Measurements from ENCODE around the gene DOCK6.

Gene DOCK6

DNA sequence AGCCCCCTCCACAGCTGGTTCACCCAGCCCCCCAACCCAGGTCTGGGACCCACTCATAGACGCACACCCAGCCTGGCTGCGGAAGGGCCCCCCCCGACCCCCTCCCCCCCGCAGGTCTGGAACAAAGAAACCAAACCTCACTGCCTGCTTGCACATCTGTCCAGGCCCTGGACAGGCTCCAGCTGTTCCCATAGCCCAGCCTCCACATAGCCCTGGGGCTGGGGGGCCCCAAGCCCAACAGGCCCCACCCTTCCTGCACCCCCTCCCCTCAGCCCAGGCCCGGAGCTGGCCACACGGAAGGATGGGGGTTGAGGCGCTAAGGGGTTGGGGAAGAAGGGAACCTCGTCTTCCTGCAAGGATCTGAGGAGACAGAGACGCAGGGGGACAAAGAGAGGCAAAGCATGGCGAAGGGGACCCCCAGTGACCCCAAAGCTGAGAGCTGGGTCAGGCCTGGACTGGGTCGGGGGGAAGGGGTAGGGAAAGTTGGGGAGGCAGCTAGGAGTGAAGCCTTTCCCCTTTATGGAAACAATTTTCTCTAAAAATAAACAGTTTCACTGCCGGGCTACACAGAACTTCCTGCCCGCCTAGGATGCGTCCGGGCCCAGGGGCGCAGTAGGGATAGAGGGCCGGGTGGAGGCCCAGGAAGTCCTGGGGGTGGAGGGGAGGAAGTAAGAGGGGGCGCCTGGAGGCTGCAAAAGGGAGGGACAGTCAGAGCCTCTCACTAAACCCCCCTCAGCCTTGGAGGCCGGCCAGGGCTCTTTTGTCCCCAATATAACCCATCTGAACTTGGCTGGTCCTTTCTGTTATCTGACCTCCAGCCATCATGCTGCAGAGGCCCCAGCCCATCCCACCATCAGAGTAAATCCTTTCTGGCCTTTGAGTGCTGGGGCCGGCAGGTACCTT lies 67.4 kb downstream of the DOCK6 start:
- H3K4me3 ChIP-seq (ENCODE audit: low read length): no peak overlapping the region
- no peaks in the 10 kb centered on the region for H3K36me3 ChIP-seq (replicated peaks; ENCODE audit: insufficient read depth, low read length)
- H4K20me1 ChIP-seq (ENCODE audit: insufficient read depth, low read length): no peaks in the 10 kb centered on the region
- H3K9ac ChIP-seq (ENCODE audit: low read length): no peak overlapping the region
- 0 out of 2 replicates have a peak, but pooled peaks cover 3% of the 10 kb centered on the region for H3K79me2 ChIP-seq (ENCODE audit: low read length)
- H3K27me3 ChIP-seq (replicated peaks; ENCODE audit: insufficient read depth, low read length): no peaks in the 10 kb centered on the region
- TF ChIP-seq EZH2 (optimal IDR thresholded peaks at IDR 0.05; ENCODE audit: low read depth, low read length) (no peak), EZH2phosphoT487 (IDR thresholded peaks at IDR 0.05; ENCODE audit: low read length) (no peak)
- TF ChIP-seq, protein P1, sequence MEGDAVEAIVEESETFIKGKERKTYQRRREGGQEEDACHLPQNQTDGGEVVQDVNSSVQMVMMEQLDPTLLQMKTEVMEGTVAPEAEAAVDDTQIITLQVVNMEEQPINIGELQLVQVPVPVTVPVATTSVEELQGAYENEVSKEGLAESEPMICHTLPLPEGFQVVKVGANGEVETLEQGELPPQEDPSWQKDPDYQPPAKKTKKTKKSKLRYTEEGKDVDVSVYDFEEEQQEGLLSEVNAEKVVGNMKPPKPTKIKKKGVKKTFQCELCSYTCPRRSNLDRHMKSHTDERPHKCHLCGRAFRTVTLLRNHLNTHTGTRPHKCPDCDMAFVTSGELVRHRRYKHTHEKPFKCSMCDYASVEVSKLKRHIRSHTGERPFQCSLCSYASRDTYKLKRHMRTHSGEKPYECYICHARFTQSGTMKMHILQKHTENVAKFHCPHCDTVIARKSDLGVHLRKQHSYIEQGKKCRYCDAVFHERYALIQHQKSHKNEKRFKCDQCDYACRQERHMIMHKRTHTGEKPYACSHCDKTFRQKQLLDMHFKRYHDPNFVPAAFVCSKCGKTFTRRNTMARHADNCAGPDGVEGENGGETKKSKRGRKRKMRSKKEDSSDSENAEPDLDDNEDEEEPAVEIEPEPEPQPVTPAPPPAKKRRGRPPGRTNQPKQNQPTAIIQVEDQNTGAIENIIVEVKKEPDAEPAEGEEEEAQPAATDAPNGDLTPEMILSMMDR (IDR thresholded peaks at IDR 0.05; ENCODE audit: low read length): no peak
- H3K9me3 ChIP-seq (replicated peaks; ENCODE audit: insufficient read depth, low read length): no peaks in the 10 kb centered on the region
- 0 out of 2 replicates have a peak, but pooled peaks cover 3% of the 10 kb centered on the region for H3K4me1 ChIP-seq (ENCODE audit: low read length)
- DNase-seq: no peak
- H2AFZ ChIP-seq (ENCODE audit: low read length): no peak overlapping the region
- H3F3A ChIP-seq (ENCODE audit: insufficient read depth, low read length): peaks cover 5% of the 10 kb centered on the region; the same call in 1 of the 2 replicates
- H3K27ac ChIP-seq (ENCODE audit: low read length): no peak overlapping the region
- no peak overlapping the region for H3K4me2 ChIP-seq (ENCODE audit: low read depth, low read length)
- H3K9me2 ChIP-seq (replicated peaks; ENCODE audit: insufficient read depth, low read length): no peaks in the 10 kb centered on the region

DNA sequence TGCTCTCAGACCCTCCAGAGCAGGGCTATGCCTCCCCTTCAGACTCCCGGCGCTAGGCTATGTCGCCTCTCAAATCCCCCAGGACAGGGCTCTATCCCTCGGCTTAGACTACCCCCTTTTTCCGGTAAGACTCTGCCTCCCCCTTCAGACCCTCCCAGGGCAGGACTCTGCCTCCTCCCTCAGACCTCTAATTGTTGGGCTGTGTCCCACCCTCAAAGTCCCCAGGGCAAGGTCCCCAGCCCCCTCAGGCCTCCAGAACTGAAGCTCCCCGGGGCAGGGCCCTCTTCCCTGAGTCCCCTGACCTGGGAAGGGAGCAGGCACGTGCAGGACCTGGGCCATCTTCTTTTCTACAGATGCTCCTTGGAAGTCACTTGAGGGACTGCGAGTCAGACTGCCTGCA lies 68.2 kb downstream of the DOCK6 start:
- Histone ChIP-seq H3K4me2 (ENCODE audit: low read depth, low read length) (no peak overlapping the region), H3K27ac (ENCODE audit: low read length) (no peak overlapping the region)

DNA sequence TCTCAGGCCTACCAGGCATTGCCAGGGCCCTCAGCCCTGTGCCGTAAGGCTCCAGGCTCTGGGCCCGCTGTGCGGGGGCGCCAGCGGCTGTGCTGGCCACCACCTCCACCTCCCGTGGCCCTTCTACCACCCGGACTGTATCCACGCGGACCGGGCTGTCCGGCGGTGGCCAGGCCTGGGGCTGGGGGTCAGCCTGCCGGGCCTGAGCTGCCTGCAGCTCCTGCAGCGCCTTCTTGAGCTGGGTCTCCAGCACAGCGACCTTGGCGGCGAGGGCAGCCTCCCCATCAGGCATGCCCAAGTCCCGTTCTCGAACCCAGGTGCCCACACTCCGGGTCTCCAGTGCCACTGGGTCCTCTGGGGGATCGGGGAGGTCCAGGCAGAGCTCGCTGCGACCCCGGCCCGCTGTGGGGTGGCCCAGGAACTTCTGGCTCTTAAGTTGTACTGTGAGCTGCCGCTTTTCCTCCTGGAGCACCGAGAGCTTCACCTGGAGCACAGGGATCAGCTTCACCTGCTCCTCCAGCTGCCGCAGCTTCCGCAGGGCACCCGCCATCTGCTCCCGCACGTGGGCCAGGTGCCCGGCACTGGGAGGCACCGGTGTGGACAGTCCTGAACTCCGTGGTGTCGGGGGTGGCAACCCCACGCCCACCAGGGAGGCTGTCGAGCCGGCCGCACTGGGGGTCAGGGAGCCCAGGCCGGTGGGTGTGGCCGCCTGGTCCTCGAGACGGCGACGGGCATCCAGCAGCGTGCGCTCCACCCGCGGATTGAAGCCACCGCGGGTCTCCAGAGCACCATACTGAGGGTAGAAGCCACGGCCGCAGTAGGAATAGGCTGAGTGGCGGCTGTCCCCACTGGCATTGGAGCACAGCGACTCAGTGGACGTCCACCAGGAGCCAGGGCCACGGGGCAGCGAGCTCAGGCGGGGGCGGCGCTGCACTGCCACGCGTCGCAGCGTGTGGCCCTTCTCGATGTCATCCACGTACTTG lies 69.1 kb downstream of the DOCK6 start:
- H3K79me2 ChIP-seq (ENCODE audit: low read length): 0 out of 2 replicates have a peak, but pooled peaks cover 3% of the 10 kb centered on the region

More for the DNA sequence above, 68.2 kb downstream of the DOCK6 start:
- no peak overlapping the region for H2AFZ ChIP-seq (ENCODE audit: low read length)
- no peak overlapping the region for H3K4me3 ChIP-seq (ENCODE audit: low read length)
- H3K36me3 ChIP-seq (replicated peaks; ENCODE audit: insufficient read depth, low read length): no peaks in the 10 kb centered on the region
- H3K4me1 ChIP-seq (ENCODE audit: low read length): 0 out of 2 replicates have a peak, but pooled peaks cover 3% of the 10 kb centered on the region
- no peak for DNase-seq
- H3F3A ChIP-seq (ENCODE audit: insufficient read depth, low read length): peaks cover 5% of the 10 kb centered on the region; the same call in 1 of the 2 replicates
- no peaks in the 10 kb centered on the region for H4K20me1 ChIP-seq (ENCODE audit: insufficient read depth, low read length)
- TF ChIP-seq, protein P1 (IDR thresholded peaks at IDR 0.05; ENCODE audit: low read length): no peak
- TF ChIP-seq EZH2 (optimal IDR thresholded peaks at IDR 0.05; ENCODE audit: low read depth, low read length) (no peak), EZH2phosphoT487 (IDR thresholded peaks at IDR 0.05; ENCODE audit: low read length) (no peak)
- H3K79me2 ChIP-seq (ENCODE audit: low read length): 0 out of 2 replicates have a peak, but pooled peaks cover 3% of the 10 kb centered on the region
- H3K9me3 ChIP-seq (replicated peaks; ENCODE audit: insufficient read depth, low read length): no peaks in the 10 kb centered on the region
- no peak overlapping the region for H3K9ac ChIP-seq (ENCODE audit: low read length)
- H3K27me3 ChIP-seq (replicated peaks; ENCODE audit: insufficient read depth, low read length): no peaks in the 10 kb centered on the region
- H3K9me2 ChIP-seq (replicated peaks; ENCODE audit: insufficient read depth, low read length): no peaks in the 10 kb centered on the region

More for the DNA sequence above, 69.1 kb downstream of the DOCK6 start:
- Histone ChIP-seq H3K4me3 (ENCODE audit: low read length) (no peak overlapping the region), H3K36me3 (replicated peaks; ENCODE audit: insufficient read depth, low read length) (no peaks in the 10 kb centered on the region), H4K20me1 (ENCODE audit: insufficient read depth, low read length) (no peaks in the 10 kb centered on the region), H3K4me2 (ENCODE audit: low read depth, low read length) (no peak overlapping the region), H3K27ac (ENCODE audit: low read length) (no peak overlapping the region), H3K4me1 (ENCODE audit: low read length) (0 out of 2 replicates have a peak, but pooled peaks cover 3% of the 10 kb centered on the region), H3K9me3 (replicated peaks; ENCODE audit: insufficient read depth, low read length) (no peaks in the 10 kb centered on the region), H3K27me3 (replicated peaks; ENCODE audit: insufficient read depth, low read length) (no peaks in the 10 kb centered on the region), H3K9ac (ENCODE audit: low read length) (no peak overlapping the region), H3K9me2 (replicated peaks; ENCODE audit: insufficient read depth, low read length) (no peaks in the 10 kb centered on the region), H2AFZ (ENCODE audit: low read length) (no peak overlapping the region), H3F3A (ENCODE audit: insufficient read depth, low read length) (peaks cover 5% of the 10 kb centered on the region; the same call in 1 of the 2 replicates)
- DNase-seq: no peak
- no peak for TF ChIP-seq EZH2 (optimal IDR thresholded peaks at IDR 0.05; ENCODE audit: low read depth, low read length)
- no peak for TF ChIP-seq EZH2phosphoT487 (IDR thresholded peaks at IDR 0.05; ENCODE audit: low read length)
- TF ChIP-seq, protein P1 (IDR thresholded peaks at IDR 0.05; ENCODE audit: low read length): no peak

All from MM.1S (cell line).